ENCODE measurements around the gene PKP1. TPM values are rescaled to one million over a fixed set of nuclear protein-coding genes. Genes with fewer than 3 reads are reported as not detected.

The PKP1 gene
- total and polyA plus RNA-seq, 3 donors from 2014 or later, result 0.11 to 0.63 (median 0.50) TPM

- Histone ChIP-seq H3K36me3 (ENCODE audit: low read depth, missing control alignments) (no peaks in the 10 kb centered on the region), H3K9me3 (no peaks in the 10 kb centered on the region), H3K4me3 (no peak overlapping the region), H3K4me1 (peaks cover 4% of the 10 kb centered on the region), H3K27ac (no peak overlapping the region), H3K27me3 (no peaks in the 10 kb centered on the region)
- DNase-seq, result no peak
- intact Hi-C loops (cut with DNase I; ENCODE audit: low total_unique reads), result no loop called here
- TF ChIP-seq POLR2A (IDR thresholded peaks at IDR 0.05) (no peak), CTCF (IDR thresholded peaks at IDR 0.05) (no peak)
- WGBS, 2 donors, result 85 to 92% methylated on average over 4 of the region's 4 CpGs
Measured at GRCh38 chr1:201264554-201264953, 18.8 kb upstream of the PKP1 start.

- Histone ChIP-seq H3K27me3 (no peaks in the 10 kb centered on the region), H3K27ac (no peak overlapping the region), H3K36me3 (ENCODE audit: low read depth, missing control alignments) (no peaks in the 10 kb centered on the region), H3K9me3 (no peaks in the 10 kb centered on the region), H3K4me1 (no peaks in the 10 kb centered on the region), H3K4me3 (no peak overlapping the region)
- intact Hi-C loops (cut with DNase I; ENCODE audit: low total_unique reads), result no loop called here
- TF ChIP-seq CTCF (IDR thresholded peaks at IDR 0.05), result no peak
- no peak for TF ChIP-seq POLR2A (IDR thresholded peaks at IDR 0.05)
- 81 to 86% methylated on average over 3 of the region's 3 CpGs for WGBS, 2 donors
- DNase-seq, result no peak
Measured at GRCh38 chr1:201265756-201266155, 17.6 kb upstream of the PKP1 start.

- no peak for DNase-seq
- intact Hi-C loops (cut with DNase I; ENCODE audit: low total_unique reads), result no loop called here
- Histone ChIP-seq H3K27ac (no peak overlapping the region), H3K4me1 (no peaks in the 10 kb centered on the region), H3K36me3 (ENCODE audit: low read depth, missing control alignments) (no peaks in the 10 kb centered on the region), H3K9me3 (no peaks in the 10 kb centered on the region), H3K27me3 (no peaks in the 10 kb centered on the region), H3K4me3 (no peak overlapping the region)
- TF ChIP-seq POLR2A (IDR thresholded peaks at IDR 0.05) (no peak), CTCF (IDR thresholded peaks at IDR 0.05) (no peak)
Measured at GRCh38 chr1:201266276-201266675, 17.0 kb upstream of the PKP1 start.

- 66 to 80% methylated on average over 3 of the region's 3 CpGs for WGBS, 2 donors
- no peak for TF ChIP-seq POLR2A (IDR thresholded peaks at IDR 0.05)
- no peak for TF ChIP-seq CTCF (IDR thresholded peaks at IDR 0.05)
- no peak overlapping the region for H3K4me3 ChIP-seq
- no peaks in the 10 kb centered on the region for H3K9me3 ChIP-seq
- no peak for DNase-seq
- intact Hi-C loops (cut with DNase I; ENCODE audit: low total_unique reads), result no loop called here
- no peaks in the 10 kb centered on the region for H3K36me3 ChIP-seq (ENCODE audit: low read depth, missing control alignments)
- H3K27me3 ChIP-seq, result no peaks in the 10 kb centered on the region
- H3K27ac ChIP-seq, result no peak overlapping the region
- no peaks in the 10 kb centered on the region for H3K4me1 ChIP-seq
Measured at GRCh38 chr1:201266774-201267173, 16.5 kb upstream of the PKP1 start.

- intact Hi-C loops (cut with DNase I; ENCODE audit: low total_unique reads), result no loop called here
- DNase-seq, result no peak
- Histone ChIP-seq H3K27ac (no peak overlapping the region), H3K27me3 (no peaks in the 10 kb centered on the region), H3K4me3 (no peak overlapping the region), H3K4me1 (no peaks in the 10 kb centered on the region), H3K9me3 (no peaks in the 10 kb centered on the region), H3K36me3 (ENCODE audit: low read depth, missing control alignments) (no peaks in the 10 kb centered on the region)
- TF ChIP-seq POLR2A (IDR thresholded peaks at IDR 0.05) (no peak), CTCF (IDR thresholded peaks at IDR 0.05) (no peak)
- WGBS, 2 donors, result 91 to 95% methylated on average over 14 of the region's 14 CpGs
Measured at GRCh38 chr1:201267481-201268229, 15.7 kb upstream of the PKP1 start.

All from testis (tissue), 3 donors.